ENCODE measurements around the gene ADAMTS13.

Gene ADAMTS13

GRCh38 chr9:133377721-133378216 is 44.4 kb upstream of the ADAMTS13 start:
- intact Hi-C loops (cut with DNase I; ENCODE audit: low total_unique reads) = loop anchor here (5.0 kb wide), 1 partner anchor 40 kb away; the partner anchor contains the start of gene REXO4
- no peak overlapping the region for H3K4me3 ChIP-seq
- no peaks in the 10 kb centered on the region for H3K27me3 ChIP-seq
- DNase-seq = no peak
- H3K36me3 ChIP-seq = peaks cover 3 to 6% (median 6%) of the 10 kb centered on the region in 3 donors
- H3K9me3 ChIP-seq = no peaks in the 10 kb centered on the region
- H3K4me1 ChIP-seq = peaks cover 0 to 30% (median 21%) of the 10 kb centered on the region in 4 donors
- no peak overlapping the region for H3K27ac ChIP-seq
- TF ChIP-seq, protein P1, sequence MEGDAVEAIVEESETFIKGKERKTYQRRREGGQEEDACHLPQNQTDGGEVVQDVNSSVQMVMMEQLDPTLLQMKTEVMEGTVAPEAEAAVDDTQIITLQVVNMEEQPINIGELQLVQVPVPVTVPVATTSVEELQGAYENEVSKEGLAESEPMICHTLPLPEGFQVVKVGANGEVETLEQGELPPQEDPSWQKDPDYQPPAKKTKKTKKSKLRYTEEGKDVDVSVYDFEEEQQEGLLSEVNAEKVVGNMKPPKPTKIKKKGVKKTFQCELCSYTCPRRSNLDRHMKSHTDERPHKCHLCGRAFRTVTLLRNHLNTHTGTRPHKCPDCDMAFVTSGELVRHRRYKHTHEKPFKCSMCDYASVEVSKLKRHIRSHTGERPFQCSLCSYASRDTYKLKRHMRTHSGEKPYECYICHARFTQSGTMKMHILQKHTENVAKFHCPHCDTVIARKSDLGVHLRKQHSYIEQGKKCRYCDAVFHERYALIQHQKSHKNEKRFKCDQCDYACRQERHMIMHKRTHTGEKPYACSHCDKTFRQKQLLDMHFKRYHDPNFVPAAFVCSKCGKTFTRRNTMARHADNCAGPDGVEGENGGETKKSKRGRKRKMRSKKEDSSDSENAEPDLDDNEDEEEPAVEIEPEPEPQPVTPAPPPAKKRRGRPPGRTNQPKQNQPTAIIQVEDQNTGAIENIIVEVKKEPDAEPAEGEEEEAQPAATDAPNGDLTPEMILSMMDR (IDR thresholded peaks at IDR 0.05) = no peak

DNA sequence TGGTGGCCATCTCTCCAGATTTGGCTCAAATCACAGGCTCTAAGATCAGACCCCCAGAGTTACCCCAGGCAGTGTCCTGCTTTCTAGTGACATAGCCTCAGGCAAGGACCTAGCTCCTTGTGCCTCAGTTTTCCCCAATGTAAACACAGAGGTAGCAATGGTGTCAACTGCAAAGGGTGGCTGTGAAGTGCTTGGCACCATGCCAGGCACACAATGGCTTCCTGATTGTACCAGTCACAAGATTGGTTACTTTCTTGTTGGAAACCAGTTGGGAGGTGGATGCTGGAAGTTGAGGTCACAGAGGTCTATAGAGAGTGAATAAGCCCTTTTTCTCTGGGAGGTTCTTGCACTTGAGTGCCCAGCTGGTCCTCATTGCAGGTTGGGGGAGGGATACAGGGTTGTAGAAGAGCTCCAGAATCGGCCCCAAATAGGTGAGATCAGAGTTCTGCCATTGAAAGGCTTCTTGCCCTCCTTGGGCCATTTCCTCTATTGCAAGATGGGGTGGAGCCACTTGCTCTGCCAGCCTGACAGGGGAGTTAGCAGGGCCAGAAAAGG is 43.7 kb upstream of the ADAMTS13 start:
- H3K4me3 ChIP-seq = no peak overlapping the region
- H3K9me3 ChIP-seq = no peaks in the 10 kb centered on the region
- TF ChIP-seq, protein P1 (IDR thresholded peaks at IDR 0.05) = no peak
- H3K4me1 ChIP-seq = peaks cover 0 to 23% (median 18%) of the 10 kb centered on the region in 4 donors
- intact Hi-C loops (cut with DNase I; ENCODE audit: low total_unique reads) = loop anchor here (5.0 kb wide), 1 partner anchor 39 kb away; the partner anchor contains the start of gene REXO4
- no peak overlapping the region for H3K27ac ChIP-seq
- peaks cover 0 to 1% (median 0%) of the 10 kb centered on the region in 3 donors for H3K36me3 ChIP-seq
- H3K27me3 ChIP-seq = no peaks in the 10 kb centered on the region
- DNase-seq = no peak

DNA sequence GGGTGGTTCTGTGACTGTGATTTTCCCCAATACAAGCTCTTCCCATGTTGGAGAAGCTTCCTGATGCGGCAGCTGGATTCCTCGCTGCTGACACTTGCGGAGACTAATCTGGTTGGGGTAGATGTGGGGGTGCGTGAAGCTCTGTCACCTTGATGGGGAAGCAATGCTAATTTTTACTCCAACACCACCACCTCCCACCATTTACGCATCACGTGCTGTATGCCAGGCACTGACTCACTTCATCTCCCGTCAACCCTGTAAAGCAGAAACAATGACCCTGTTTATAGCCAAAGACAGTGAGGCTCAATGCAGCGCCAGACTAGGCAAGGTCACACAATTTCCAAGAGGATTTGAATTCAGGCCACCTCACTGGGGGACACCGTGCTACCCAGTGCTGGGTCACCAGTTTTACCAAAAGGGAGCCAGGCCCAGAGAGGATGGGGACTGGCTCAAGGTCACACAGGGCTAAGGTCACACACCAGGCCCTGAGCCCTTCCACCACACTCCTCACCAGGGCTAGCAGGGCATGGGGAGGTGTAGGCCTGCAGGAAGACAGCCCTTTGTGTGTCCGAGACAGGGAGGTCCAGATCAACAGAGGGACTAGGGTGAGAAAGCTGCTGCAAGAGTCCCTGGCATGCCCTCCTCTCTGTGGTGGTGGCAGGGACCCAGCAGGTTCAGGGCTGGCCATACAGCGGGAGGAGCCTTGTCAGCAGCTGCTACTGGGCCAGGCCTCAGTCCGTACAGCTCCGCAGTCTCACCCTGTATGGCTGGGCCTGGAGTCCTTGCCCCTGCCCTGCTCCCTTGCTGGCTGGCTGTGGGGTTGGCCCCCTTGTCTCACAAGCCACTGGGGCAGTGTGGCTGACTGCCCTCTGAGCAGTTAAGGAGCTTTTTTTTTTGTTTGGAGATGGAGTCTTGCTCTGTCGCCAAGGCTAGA is 42.7 kb upstream of the ADAMTS13 start:
- DNase-seq = no peak
- peaks cover 0 to 13% (median 11%) of the 10 kb centered on the region in 4 donors for H3K4me1 ChIP-seq
- H3K9me3 ChIP-seq = no peaks in the 10 kb centered on the region
- TF ChIP-seq, protein P1 (IDR thresholded peaks at IDR 0.05) = no peak
- no peak overlapping the region for H3K27ac ChIP-seq
- H3K27me3 ChIP-seq = no peaks in the 10 kb centered on the region
- intact Hi-C loops (cut with DNase I; ENCODE audit: low total_unique reads) = loop anchor here (5.0 kb wide), 1 partner anchor 38 kb away; the partner anchor contains the start of gene REXO4
- no peaks in the 10 kb centered on the region for H3K36me3 ChIP-seq
- H3K4me3 ChIP-seq = no peak overlapping the region

- no peak overlapping the region for H3K27ac ChIP-seq
- TF ChIP-seq, protein P1 (IDR thresholded peaks at IDR 0.05) = no peak
- H3K4me3 ChIP-seq = no peak overlapping the region
- no peak for DNase-seq
- no peaks in the 10 kb centered on the region for H3K27me3 ChIP-seq
- H3K4me1 ChIP-seq = peaks cover 0 to 8% (median 6%) of the 10 kb centered on the region in 4 donors
- H3K36me3 ChIP-seq = no peaks in the 10 kb centered on the region
- no peaks in the 10 kb centered on the region for H3K9me3 ChIP-seq
- intact Hi-C loops (cut with DNase I; ENCODE audit: low total_unique reads) = no loop called here
Measured at GRCh38 chr9:133380734-133381133, 41.4 kb upstream of the ADAMTS13 start.

GRCh38 chr9:133382507-133383141 is 39.5 kb upstream of the ADAMTS13 start:
- no peak for DNase-seq

More at GRCh38 chr9:133382507-133383141, 39.5 kb upstream of the ADAMTS13 start:
- H3K27me3 ChIP-seq = no peaks in the 10 kb centered on the region
- TF ChIP-seq, protein P1 (IDR thresholded peaks at IDR 0.05) = no peak
- intact Hi-C loops (cut with DNase I; ENCODE audit: low total_unique reads) = no loop called here
- H3K36me3 ChIP-seq = no peaks in the 10 kb centered on the region
- no peak overlapping the region for H3K27ac ChIP-seq
- no peaks in the 10 kb centered on the region for H3K9me3 ChIP-seq
- no peaks in the 10 kb centered on the region for H3K4me1 ChIP-seq
- no peak overlapping the region for H3K4me3 ChIP-seq

Data from tibial artery (tissue), 4 donors.